ENCODE results near the gene ERICH2.

Gene ERICH2

GRCh38 chr2:170817093-170818035 lies 47.2 kb downstream of the ERICH2 start:
- no peak for DNase-seq

- DNase-seq: no peak
Measured at GRCh38 chr2:170818036-170818751, 48.0 kb downstream of the ERICH2 start.

- DNase-seq: no peak
Measured at GRCh38 chr2:170818752-170819470, 48.7 kb downstream of the ERICH2 start.

GRCh38 chr2:170819680-170820664 lies 49.8 kb downstream of the ERICH2 start:
- DNase-seq: no peak

GRCh38 chr2:170820757-170821530 lies 50.8 kb downstream of the ERICH2 start:
- no peak for DNase-seq

GRCh38 chr2:170821531-170822289 lies 51.5 kb downstream of the ERICH2 start:
- no peak for DNase-seq

- no peak for DNase-seq
Measured at GRCh38 chr2:170822290-170823087, 52.3 kb downstream of the ERICH2 start.

- peak in 3 of 14 donors; percentile 12 to 56 (median 12) for DNase-seq
Measured at GRCh38 chr2:170823088-170823897, 53.1 kb downstream of the ERICH2 start.

GRCh38 chr2:170823898-170824215 lies 53.7 kb downstream of the ERICH2 start:
- no peak for DNase-seq

- no peak for DNase-seq
Measured at GRCh38 chr2:170824526-170825015, 54.4 kb downstream of the ERICH2 start.

- DNase-seq: no peak
Measured at GRCh38 chr2:170827841-170828532, 57.8 kb downstream of the ERICH2 start.

- DNase-seq: no peak
Measured at GRCh38 chr2:170828533-170828916, 58.3 kb downstream of the ERICH2 start.

GRCh38 chr2:170829036-170829435 lies 58.9 kb downstream of the ERICH2 start:
- no peak for DNase-seq

- DNase-seq: no peak
Measured at GRCh38 chr2:170830166-170830565, 60.0 kb downstream of the ERICH2 start.

GRCh38 chr2:170831115-170831514 lies 60.9 kb downstream of the ERICH2 start:
- no peak for DNase-seq

- DNase-seq: no peak
Measured at GRCh38 chr2:170836027-170836426, 65.8 kb downstream of the ERICH2 start.

GRCh38 chr2:170840717-170841210 lies 70.6 kb downstream of the ERICH2 start:
- DNase-seq: no peak
